ENCODE data around the gene FAM153A. TPM values are rescaled to one million over a fixed set of nuclear protein-coding genes. Genes with fewer than 3 reads are reported as not detected.
"Not testable (repeated sequence)": the region's sequence is repeated elsewhere in the genome, so short reads cannot be mapped to it uniquely, and the experiment has no call there.

FAM153A gene
- total and polyA plus RNA-seq, 9 of the 15 experiments (the other 6 are each of a cell fraction or from before 2014, with no cell fraction given): 0.01 to 0.21 (median 0.13) TPM; not detected in 6

DNA sequence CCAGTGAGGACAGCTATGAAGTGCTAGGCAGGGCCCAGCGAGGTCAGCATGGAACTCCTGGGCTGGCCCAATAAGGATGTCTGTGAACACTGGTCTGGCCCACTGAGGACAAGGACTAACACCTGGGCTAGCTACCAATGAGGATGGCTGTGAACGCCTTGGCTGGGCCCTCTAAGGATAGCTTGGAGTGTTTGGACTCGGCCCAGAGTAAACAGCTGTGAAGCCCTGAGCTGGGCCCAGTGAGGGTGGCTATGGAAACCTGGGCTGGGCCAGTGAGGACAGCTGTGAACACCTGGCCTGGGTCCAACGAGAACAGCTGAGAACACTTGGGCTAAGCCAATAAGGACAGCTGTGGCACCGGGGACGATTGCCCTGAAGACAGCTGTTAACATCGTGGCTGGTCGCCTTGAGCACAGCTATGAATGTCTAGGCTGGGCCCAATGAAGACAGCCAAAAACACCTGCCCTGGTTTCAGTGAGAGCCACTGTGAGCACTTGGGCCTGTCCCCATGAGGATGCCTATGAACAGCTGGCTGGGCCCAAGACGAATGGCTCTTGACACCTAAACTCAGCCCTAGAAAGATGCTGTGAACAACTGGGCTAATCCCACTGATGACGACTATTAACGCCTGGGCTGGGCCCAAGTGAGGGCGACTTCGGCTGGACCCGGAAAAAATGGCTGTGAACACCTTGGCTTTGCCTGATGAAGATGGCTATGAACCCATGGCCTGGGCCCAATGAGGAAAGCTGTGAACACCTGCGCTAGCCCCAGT, 18.8 kb downstream of the FAM153A start:
- FAIRE-seq; CTCF ChIA-PET (ENCODE audit: low intra/inter-chr PET ratio); H3K9ac ChIP-seq (ENCODE audit: insufficient read depth in 1 of 2, low read depth in 2 of 2, low read length in 2 of 2); ATAC-seq; H3K36me3 ChIP-seq (ENCODE audit: control insufficient read depth, insufficient read depth, low read length); POLR2A ChIA-PET; DNase-seq (ENCODE audit: extremely low read depth in 1 of 4, low spot score in 3 of 4); BruUV-seq (replicated peaks); H3K4me3 ChIP-seq; intact Hi-C loops (cut with micrococcal nuclease); H4K20me1 ChIP-seq (replicated peaks; ENCODE audit: control insufficient read depth, insufficient read depth, low read length); H3K79me2 ChIP-seq (ENCODE audit: control insufficient read depth, insufficient read depth, low read length); H2AFZ ChIP-seq (ENCODE audit: low read depth, low read length); H3K4me2 ChIP-seq (ENCODE audit: insufficient read depth, low read length); H3K27ac ChIP-seq (ENCODE audit: extremely low read depth, low read depth, low read length); H3K9me3 ChIP-seq (replicated peaks; ENCODE audit: control insufficient read depth, insufficient read depth, low read depth, low read length); H3K9me1 ChIP-seq (ENCODE audit: control insufficient read depth, insufficient read depth, low read length); H3K27me3 ChIP-seq (ENCODE audit: control insufficient read depth in 2 of 2, insufficient read depth in 2 of 2, low read length in 2 of 2); H3K4me1 ChIP-seq (replicated peaks in 1 of 2; ENCODE audit: control insufficient read depth in 2 of 2, insufficient read depth in 2 of 2, low read length in 2 of 2): not testable (repeated sequence)
- 16% methylated on average over 3 of the region's 15 CpGs for WGBS (ENCODE audit: insufficient coverage, low coverage, missing lambda C conversion rate)
- in situ Hi-C loops (cut with MboI): loop anchor here (25.0 kb wide), 1 partner anchor 223 kb away; the partner anchor contains the start of gene PROP1

DNA sequence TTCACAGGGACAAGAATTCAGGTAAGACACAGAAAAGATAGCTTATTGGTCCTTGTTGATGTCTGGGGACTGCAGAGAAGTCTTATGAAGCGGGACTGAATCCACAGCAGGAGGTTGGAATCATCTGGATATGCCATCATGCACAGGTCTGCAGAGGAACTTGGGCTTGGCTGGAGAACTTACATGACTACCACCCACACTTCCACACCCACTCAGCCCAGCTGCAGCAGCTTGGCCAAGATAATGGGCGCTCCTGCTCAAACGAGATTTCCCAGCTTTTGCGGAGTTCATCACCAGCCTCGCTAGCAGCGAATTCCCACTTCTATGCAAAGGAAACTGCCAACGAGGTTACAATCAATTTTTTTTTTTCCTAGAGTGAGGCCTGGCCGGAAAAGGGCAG, 21.7 kb downstream of the FAM153A start:
- H3K36me3 ChIP-seq (ENCODE audit: control insufficient read depth, insufficient read depth, low read length); H3K9me1 ChIP-seq (ENCODE audit: control insufficient read depth, insufficient read depth, low read length); H3K9ac ChIP-seq (ENCODE audit: insufficient read depth in 1 of 2, low read depth in 2 of 2, low read length in 2 of 2); H3K27me3 ChIP-seq (ENCODE audit: control insufficient read depth in 2 of 2, insufficient read depth in 2 of 2, low read length in 2 of 2); H3K9me3 ChIP-seq (replicated peaks; ENCODE audit: control insufficient read depth, insufficient read depth, low read depth, low read length); H3K4me2 ChIP-seq (ENCODE audit: insufficient read depth, low read length); H4K20me1 ChIP-seq (replicated peaks; ENCODE audit: control insufficient read depth, insufficient read depth, low read length); H3K4me1 ChIP-seq (replicated peaks in 1 of 2; ENCODE audit: control insufficient read depth in 2 of 2, insufficient read depth in 2 of 2, low read length in 2 of 2); FAIRE-seq; BruUV-seq (replicated peaks); H3K79me2 ChIP-seq (ENCODE audit: control insufficient read depth, insufficient read depth, low read length); H2AFZ ChIP-seq (ENCODE audit: low read depth, low read length); ATAC-seq; POLR2A ChIA-PET; intact Hi-C loops (cut with micrococcal nuclease); H3K27ac ChIP-seq (ENCODE audit: extremely low read depth, low read depth, low read length); H3K4me3 ChIP-seq; CTCF ChIA-PET (ENCODE audit: low intra/inter-chr PET ratio): not testable (repeated sequence)
- peak in 2 of 4 experiments; percentile 6 to 31 for DNase-seq (ENCODE audit: extremely low read depth in 1 of 4, low spot score in 3 of 4)
- WGBS (ENCODE audit: insufficient coverage, low coverage, missing lambda C conversion rate): 19% methylated on average over 1 of the region's 8 CpGs
- TF ChIP-seq TCF3 (CRISPR knock-in tag; IDR thresholded peaks at IDR 0.05) (peak; percentile 57; the same call in 1 of the 2 replicates), CBFA2T2 (conservative IDR thresholded peaks at IDR 0.05) (peak; percentile 59), CBFA2T3 (IDR thresholded peaks at IDR 0.05) (peak; percentile 57), EGR1 (conservative IDR thresholded peaks at IDR 0.05) (peak; percentile 93), NCOR1 (IDR thresholded peaks at IDR 0.05) (peak; percentile 11; the same call in 1 of the 2 replicates)
- in situ Hi-C loops (cut with MboI): loop anchor here (25.0 kb wide), 1 partner anchor 226 kb away; the partner anchor contains the start of gene PROP1

DNA sequence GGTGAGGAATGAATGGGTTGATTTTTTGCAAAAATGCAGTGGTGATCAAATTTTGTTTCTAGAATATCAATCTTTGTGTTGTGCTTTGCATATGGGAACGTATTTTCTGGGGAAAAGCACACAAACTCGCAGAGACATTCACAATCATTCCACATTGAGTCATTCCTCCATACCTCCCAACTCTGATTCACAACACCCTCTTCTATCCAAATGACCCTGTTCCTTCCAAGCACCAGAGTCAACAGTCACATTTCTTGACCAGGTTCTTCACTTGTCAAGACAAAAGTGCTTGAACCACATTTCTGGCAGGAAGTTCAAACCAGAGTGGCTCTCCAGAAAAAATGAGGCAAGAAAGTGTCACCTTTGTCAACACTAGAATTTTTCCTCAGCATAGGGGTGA, 35.3 kb downstream of the FAM153A start:
- BruUV-seq (replicated peaks); H3K4me1 ChIP-seq (replicated peaks in 1 of 2; ENCODE audit: control insufficient read depth in 2 of 2, insufficient read depth in 2 of 2, low read length in 2 of 2): not testable (repeated sequence)

More for the DNA sequence above, 35.3 kb downstream of the FAM153A start:
- CTCF ChIA-PET (ENCODE audit: low intra/inter-chr PET ratio); H4K20me1 ChIP-seq (replicated peaks; ENCODE audit: control insufficient read depth, insufficient read depth, low read length); H3K27ac ChIP-seq (ENCODE audit: extremely low read depth, low read depth, low read length); DNase-seq (ENCODE audit: extremely low read depth in 1 of 4, low spot score in 3 of 4); H3K36me3 ChIP-seq (ENCODE audit: control insufficient read depth, insufficient read depth, low read length); H3K9ac ChIP-seq (ENCODE audit: insufficient read depth in 1 of 2, low read depth in 2 of 2, low read length in 2 of 2); H3K4me3 ChIP-seq; POLR2A ChIA-PET; H3K9me3 ChIP-seq (replicated peaks; ENCODE audit: control insufficient read depth, insufficient read depth, low read depth, low read length); intact Hi-C loops (cut with micrococcal nuclease); ATAC-seq; H3K9me1 ChIP-seq (ENCODE audit: control insufficient read depth, insufficient read depth, low read length); H3K4me2 ChIP-seq (ENCODE audit: insufficient read depth, low read length); H3K27me3 ChIP-seq (ENCODE audit: control insufficient read depth in 2 of 2, insufficient read depth in 2 of 2, low read length in 2 of 2); H3K79me2 ChIP-seq (ENCODE audit: control insufficient read depth, insufficient read depth, low read length); in situ Hi-C loops (cut with MboI); FAIRE-seq; H2AFZ ChIP-seq (ENCODE audit: low read depth, low read length): not testable (repeated sequence)
- 0% methylated on average over 1 of the region's 2 CpGs for WGBS (ENCODE audit: insufficient coverage, low coverage, missing lambda C conversion rate)

Measured in K562 (cell line).